Mesothelial cell of epicardium (in vitro differentiated cells): ENCODE measurements around the gene PTPRN2. TPM values are rescaled to one million over a fixed set of nuclear protein-coding genes. Genes with fewer than 3 reads are reported as not detected.
"Not testable (repeated sequence)": the region's sequence is repeated elsewhere in the genome, so short reads cannot be mapped to it uniquely, and the experiment has no call there.

Experiments used
- DNase-seq, 2 experiments: peaks; one replicate each; pipeline ENCODE4 v3.0.0; 2021; ENCODE audit warnings: low spot score in 2 of 2; ENCODE audit not compliant: unreplicated experiment in 2 of 2
- H3K27ac Mint-ChIP-seq: 2 replicates; pipeline ENCODE4 v1.8.0; 2021; ENCODE audit warnings: mixed read lengths
- H3K27me3 Mint-ChIP-seq: 2 replicates; pipeline ENCODE4 v1.8.0; 2021; ENCODE audit warnings: low read depth, mixed read lengths
- H3K36me3 Mint-ChIP-seq: 2 replicates; pipeline ENCODE4 v1.8.0; 2021; ENCODE audit warnings: mixed read lengths
- H3K4me1 Mint-ChIP-seq: 2 replicates; pipeline ENCODE4 v1.8.0; 2021; ENCODE audit warnings: mixed read lengths
- H3K4me3 Mint-ChIP-seq: 2 replicates; pipeline ENCODE4 v1.8.0; 2021; ENCODE audit warnings: mild to moderate bottlenecking, moderate library complexity, mixed read lengths
- H3K9me3 Mint-ChIP-seq: 2 replicates; pipeline ENCODE4 v1.8.0; 2021; ENCODE audit warnings: mixed read lengths
- total RNA-seq: library from RNA; stranded (reverse); gene quantifications from 3 replicates; pipeline ENCODE4 v1.2.1, GENCODE V29; 2021
- TF ChIP-seq, protein P1 (sequence below): fragments of 200-600 bp; sonication (generic); IDR thresholded peaks from one replicate; pipeline ENCODE4 v1.5.0; 2021; ENCODE audit warnings: antibody characterized with exemption; ENCODE audit not compliant: unreplicated experiment

Gene PTPRN2
- total RNA-seq, 1 donor from 2014 or later, result 2.2 TPM

DNA sequence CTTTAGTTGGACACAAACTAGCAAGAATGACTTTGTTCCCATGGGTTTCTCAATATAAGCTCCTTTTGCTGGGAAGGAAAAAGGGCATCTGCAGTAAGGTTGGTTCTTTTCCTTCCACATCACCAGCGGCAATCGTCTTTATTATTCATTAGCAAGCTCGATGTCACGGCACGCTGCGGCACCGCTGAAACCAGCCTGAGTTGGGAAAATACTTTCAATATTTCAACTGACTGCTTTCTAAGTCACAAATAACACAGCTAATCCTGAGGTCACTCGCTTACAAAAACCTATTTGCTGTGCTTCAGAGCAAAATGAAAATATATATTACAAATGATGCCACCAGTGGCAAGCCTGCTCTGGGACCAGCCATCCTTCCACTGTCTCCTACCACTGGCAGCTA lies 665.0 kb downstream of the PTPRN2 start:
- no peaks in the 10 kb centered on the region for H3K4me1 Mint-ChIP-seq

DNA sequence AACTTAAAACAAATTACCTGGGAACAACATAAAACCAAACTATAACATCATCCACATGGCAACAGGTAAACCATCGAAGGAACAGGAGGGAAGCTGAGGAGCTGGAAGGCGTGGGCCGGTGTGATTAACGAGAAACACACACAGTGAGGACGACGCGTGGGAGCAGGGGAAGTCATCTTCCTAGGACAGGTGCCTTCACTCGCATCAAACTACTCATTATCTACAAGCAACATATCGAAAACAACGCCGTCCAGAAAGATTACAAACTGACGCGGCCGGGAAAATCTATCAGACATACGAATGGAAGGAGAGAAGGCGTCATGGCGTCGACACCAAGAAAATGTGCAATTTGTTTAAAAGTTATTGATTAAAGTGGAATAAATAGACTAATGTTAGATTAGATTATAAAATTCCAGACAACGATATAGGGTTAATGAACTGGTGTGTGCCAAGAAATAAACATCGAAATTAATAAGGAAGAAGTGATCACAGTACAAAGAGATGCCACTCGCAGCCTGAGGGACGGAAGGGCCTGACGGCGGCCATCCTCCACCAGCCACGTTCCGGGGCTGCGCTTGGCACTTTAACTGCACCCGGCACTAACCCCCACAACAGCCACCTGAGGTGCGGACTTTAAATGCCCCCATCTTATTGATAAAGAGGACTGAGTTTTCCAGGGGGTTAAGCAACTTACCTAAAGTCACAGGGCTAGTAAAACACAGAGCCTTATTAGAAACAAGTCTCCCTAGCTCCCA lies 669.1 kb downstream of the PTPRN2 start:
- TF ChIP-seq, protein P1, sequence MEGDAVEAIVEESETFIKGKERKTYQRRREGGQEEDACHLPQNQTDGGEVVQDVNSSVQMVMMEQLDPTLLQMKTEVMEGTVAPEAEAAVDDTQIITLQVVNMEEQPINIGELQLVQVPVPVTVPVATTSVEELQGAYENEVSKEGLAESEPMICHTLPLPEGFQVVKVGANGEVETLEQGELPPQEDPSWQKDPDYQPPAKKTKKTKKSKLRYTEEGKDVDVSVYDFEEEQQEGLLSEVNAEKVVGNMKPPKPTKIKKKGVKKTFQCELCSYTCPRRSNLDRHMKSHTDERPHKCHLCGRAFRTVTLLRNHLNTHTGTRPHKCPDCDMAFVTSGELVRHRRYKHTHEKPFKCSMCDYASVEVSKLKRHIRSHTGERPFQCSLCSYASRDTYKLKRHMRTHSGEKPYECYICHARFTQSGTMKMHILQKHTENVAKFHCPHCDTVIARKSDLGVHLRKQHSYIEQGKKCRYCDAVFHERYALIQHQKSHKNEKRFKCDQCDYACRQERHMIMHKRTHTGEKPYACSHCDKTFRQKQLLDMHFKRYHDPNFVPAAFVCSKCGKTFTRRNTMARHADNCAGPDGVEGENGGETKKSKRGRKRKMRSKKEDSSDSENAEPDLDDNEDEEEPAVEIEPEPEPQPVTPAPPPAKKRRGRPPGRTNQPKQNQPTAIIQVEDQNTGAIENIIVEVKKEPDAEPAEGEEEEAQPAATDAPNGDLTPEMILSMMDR, result no peak
- no peak for DNase-seq
- H3K4me1 Mint-ChIP-seq, result no peaks in the 10 kb centered on the region
- H3K36me3 Mint-ChIP-seq, result no peaks in the 10 kb centered on the region
- H3K9me3 Mint-ChIP-seq, result peaks cover 36% of the 10 kb centered on the region
- H3K27ac Mint-ChIP-seq, result no peak overlapping the region
- no peak overlapping the region for H3K4me3 Mint-ChIP-seq
- H3K27me3 Mint-ChIP-seq, result no peaks in the 10 kb centered on the region

More for the DNA sequence above, 665.0 kb downstream of the PTPRN2 start:
- TF ChIP-seq, protein P1, result no peak
- Mint-ChIP-seq H3K36me3 (no peaks in the 10 kb centered on the region), H3K27me3 (no peaks in the 10 kb centered on the region), H3K4me3 (no peak overlapping the region), H3K9me3 (peaks cover 12% of the 10 kb centered on the region), H3K27ac (no peak overlapping the region)
- no peak for DNase-seq

DNA sequence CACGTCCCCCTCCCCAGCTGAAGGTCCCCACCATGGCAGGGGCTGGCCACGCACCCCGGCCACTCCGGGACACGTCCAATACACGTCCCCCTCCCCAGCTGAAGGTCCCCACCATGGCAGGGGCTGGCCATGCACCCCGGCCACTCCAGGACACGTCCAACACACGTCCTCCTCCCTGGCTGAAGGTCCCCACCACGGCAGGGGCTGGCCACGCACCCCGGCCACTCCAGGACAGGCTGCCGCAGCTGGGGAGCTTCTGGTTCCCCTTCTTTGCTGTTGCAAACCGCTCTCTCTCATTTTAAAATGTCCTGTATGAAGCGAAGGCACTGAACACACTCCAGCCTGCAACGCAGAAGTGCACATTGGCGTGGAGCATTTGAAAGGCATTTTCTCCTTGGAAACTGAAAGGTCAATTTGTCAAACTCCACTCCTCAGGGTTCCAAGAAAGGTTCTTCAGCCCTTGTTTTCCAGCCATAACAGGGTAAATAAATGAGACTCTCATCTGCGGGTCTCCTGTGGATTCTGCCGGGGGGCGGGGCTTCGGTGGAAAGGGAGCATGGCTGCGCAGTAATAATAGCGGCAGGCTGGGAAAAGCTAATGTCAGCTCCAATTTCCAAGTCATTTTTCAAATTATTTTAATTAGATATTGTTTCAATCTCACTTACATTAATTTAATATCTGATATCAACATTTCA lies 670.5 kb downstream of the PTPRN2 start:
- peaks cover 47% of the 10 kb centered on the region for H3K9me3 Mint-ChIP-seq
- H3K4me3 Mint-ChIP-seq, result no peak overlapping the region
- TF ChIP-seq, protein P1, result no peak
- no peak for DNase-seq
- H3K27ac Mint-ChIP-seq, result no peak overlapping the region
- H3K27me3 Mint-ChIP-seq, result no peaks in the 10 kb centered on the region
- no peaks in the 10 kb centered on the region for H3K36me3 Mint-ChIP-seq
- H3K4me1 Mint-ChIP-seq, result no peaks in the 10 kb centered on the region

DNA sequence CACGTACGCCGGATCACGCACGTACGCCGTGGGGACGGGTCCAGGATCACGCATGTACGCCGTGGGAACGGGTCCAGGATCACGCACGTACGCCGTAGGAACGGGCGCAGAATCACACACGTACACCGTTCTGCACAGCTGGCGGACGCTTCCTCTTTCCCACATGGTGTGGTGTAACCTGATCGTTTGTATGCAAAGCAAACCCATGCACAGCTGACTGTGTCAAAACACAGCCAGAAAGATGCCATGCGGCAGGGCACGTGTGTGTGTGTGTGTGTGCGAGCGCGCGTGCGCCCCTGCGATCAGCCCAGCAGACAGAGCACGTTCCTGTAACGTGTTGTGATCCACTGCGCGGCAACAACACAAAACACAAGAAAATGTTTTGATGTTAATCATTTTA lies 677.2 kb downstream of the PTPRN2 start:
- TF ChIP-seq, protein P1, result no peak
- Mint-ChIP-seq H3K27ac (no peak overlapping the region), H3K27me3 (no peaks in the 10 kb centered on the region), H3K9me3 (peaks cover 39% of the 10 kb centered on the region), H3K36me3 (no peaks in the 10 kb centered on the region), H3K4me1 (no peaks in the 10 kb centered on the region), H3K4me3 (no peak overlapping the region)
- DNase-seq, result no peak

DNA sequence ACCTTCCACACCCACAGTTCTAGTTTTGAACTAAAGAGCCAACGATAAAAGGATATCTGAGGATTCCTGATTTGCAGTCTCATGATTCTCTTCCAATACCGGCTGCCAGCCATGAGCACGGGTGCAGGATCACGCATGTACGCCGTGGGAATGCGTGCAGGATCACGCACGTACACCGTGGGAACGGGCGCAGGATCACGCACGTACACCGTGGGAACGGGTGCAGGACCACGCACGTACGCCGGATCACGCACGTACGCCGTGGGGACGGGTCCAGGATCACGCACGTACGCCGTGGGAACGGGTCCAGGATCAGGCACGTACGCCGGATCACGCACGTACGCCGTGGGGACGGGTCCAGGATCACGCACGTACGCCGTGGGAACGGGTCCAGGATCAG lies 677.6 kb downstream of the PTPRN2 start:
- peaks cover 35% of the 10 kb centered on the region for H3K9me3 Mint-ChIP-seq

DNA sequence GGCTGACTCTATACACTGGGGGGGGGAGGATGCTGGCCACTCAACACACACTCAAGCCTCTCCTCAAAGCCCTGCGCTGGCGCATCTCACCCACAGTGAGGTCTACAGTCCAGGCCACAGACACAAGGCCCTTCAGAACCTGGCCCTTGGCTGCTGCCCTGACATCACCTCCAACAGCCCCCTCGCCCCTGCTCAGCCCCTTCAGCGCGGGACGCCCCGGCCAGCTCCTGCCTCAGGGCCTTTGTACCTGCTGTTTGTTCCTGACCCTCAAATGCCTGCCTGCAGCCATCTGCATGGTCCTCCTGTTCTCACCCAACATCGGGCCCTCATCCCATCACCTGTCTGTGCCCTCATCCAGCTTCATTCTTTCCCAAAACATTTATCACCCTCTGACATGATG lies 678.3 kb downstream of the PTPRN2 start:
- Mint-ChIP-seq H3K27me3 (peaks cover 2% of the 10 kb centered on the region), H3K27ac (no peak overlapping the region), H3K4me1 (no peaks in the 10 kb centered on the region), H3K9me3 (peaks cover 31% of the 10 kb centered on the region), H3K36me3 (no peaks in the 10 kb centered on the region), H3K4me3 (no peak overlapping the region)
- DNase-seq, result no peak
- TF ChIP-seq, protein P1, result no peak

More for the DNA sequence above, 677.6 kb downstream of the PTPRN2 start:
- not testable (repeated sequence) for H3K27ac Mint-ChIP-seq, H3K4me1 Mint-ChIP-seq, H3K4me3 Mint-ChIP-seq, DNase-seq, H3K36me3 Mint-ChIP-seq, H3K27me3 Mint-ChIP-seq
